GM20431 (cell line): ENCODE results near the gene HSD17B4.
"Not testable (repeated sequence)": the region's sequence is repeated elsewhere in the genome, so short reads cannot be mapped to it uniquely, and the experiment has no call there.

Source experiments
- in situ Hi-C: fragments of 300-500 bp; cut with MseI, MboI; formaldehyde crosslinking; loops from one replicate; pipeline ENCODE4 v1.15.0; 2020; ENCODE audit warnings: low sequenced_read_pairs; ENCODE audit not compliant: unreplicated experiment

HSD17B4 gene

DNA sequence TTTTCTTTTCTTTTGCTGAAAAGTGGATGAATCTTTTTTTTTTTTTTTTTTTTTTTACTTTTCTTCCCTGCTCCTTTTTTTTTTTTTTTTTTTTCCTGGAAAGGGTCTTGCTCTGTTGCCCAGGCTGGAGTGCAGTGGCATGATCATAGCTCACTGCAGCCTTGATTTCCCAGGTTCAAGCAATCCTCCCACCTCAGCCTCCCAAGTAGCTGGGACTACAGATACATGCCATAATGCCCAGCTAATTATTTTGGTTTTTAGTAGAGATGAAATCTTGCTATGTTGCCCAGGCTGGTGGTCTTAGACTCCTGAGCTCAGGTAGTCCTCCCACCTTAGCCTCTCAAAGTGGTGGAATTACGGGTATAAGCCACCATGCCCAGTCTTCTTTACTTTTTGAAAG, 20.9 kb downstream of the HSD17B4 start:
- in situ Hi-C loops = no loop called here

DNA sequence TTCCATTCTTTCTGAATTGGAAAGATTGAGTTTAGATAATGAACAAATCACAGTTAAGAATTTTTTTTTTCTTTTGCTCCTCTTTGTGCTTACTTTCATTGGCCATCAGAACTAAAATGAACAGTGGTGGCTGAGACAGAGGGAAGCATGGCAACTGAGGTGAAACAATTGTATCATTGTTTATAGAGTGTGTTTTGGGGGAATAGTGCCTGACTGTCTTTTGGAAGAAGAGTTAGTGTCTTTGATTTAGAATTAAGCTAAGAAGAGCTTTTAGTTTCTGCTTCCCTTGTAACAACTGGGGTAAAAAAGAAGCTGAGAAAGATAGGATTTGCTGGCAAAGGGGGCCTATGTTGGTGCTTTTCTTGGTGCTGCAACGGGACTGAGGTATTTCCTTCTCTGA, 24.0 kb downstream of the HSD17B4 start:
- in situ Hi-C loops = no loop called here

DNA sequence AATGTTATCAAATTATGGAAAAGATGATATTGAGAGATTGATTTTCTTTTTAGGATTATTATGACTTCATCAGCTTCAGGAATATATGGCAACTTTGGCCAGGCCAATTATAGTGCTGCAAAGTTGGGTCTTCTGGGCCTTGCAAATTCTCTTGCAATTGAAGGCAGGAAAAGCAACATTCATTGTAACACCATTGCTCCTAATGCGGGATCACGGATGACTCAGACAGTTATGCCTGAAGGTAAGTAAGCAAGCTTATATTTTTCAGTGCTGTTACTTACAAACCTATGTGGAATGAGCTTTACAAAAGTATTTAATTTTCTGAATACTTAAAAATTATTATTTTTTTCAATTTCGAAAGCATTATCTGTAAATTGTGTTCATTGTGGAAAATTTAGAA, 26.5 kb downstream of the HSD17B4 start:
- in situ Hi-C loops = no loop called here

DNA sequence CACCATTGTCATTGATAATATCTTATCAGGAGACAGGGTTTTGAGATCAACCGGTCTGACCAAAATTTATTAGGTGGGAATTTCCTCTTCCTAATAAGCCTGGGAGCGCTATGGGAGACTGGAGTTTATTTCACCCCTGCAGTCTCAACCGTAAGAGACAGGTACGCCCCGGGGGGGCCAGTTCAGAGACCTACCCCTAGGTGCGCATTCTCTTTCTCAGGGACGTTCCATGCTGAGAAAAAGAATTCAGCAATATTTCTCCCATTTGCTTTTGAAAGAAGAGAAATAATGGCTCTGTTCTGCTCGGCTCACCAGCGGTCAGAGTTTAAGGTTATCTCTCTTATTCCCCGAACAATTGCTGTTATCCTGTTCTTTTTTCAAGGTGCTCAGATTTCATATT, 28.3 kb downstream of the HSD17B4 start:
- in situ Hi-C loops = not testable (repeated sequence)

DNA sequence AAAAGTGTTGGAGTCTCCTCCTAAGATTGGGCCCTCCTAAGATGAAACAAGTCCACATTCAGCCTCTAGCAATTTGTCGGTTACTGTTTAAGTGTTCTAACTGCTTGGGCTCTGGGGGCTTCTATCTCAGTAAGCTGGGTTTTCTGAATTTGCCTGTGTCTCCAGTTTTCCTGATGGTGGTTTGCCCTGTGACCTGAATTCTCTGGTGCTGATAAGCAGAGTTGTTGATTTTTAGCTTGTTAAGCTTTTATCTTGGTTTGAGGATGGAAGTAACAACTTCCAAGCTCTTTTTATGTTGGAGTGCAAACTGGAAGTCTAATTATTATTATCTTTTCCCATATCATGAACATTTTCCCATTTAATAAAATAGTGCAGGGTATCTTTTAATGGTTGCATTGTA, 30.9 kb downstream of the HSD17B4 start:
- in situ Hi-C loops = no loop called here

DNA sequence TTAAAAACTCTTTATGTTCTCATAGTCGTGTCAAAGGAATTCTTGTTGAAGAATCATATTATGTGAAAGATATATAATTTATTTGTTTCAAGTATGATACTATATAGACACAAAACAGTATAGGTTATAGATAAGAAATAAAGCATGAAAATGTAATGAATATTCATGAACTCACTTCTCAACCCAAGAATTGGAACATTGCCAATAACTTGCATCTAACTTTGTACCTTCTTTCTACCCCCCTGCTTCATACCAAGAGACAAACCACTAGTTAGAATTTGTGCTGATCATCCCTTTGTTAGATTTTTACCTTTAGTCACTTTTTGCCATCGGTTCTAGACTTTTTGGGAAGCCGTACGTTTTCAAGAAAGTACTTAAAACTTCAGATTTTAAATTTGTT, 32.6 kb downstream of the HSD17B4 start:
- in situ Hi-C loops = no loop called here

DNA sequence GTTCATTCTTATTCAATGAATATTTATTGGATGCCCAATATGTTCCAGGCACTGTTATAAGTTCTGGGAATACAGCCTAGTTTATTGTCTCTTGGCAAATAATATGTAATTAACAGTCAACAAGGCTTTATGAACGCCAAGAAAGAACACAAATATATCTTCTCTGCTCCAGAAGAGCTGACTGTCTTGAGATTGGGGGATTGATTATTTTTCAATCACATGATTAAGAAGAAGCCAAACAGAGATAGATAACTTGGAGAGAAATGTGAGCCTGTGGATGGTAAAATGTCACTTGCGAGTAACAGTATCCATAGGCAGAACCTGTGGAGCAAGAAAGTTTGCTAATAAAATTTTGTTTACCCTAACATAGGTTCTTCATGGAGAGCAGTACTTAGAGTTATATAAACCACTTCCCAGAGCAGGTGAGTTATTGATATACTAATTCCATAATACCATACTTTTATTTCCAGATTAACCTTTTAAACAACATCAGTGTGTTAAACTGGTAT, 49.4 kb downstream of the HSD17B4 start:
- in situ Hi-C loops = no loop called here

DNA sequence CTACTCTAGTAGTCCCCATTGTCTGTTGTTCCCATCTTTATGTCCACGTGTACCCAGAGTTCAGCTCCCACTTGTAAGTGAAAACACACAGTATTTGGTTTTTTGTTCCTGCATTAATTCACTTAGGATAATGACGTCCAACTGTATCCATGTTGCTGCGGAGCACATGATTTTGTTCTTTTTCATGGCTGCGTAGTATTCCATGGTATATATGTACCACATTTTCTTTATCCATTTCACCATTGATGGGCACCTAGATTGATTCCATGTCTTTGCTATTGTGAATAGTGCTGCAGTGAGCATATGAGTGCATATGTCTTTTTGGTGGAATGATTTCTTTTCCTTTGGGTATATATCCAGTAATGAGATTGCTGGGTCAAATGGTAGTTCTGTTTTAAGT, 51.6 kb downstream of the HSD17B4 start:
- in situ Hi-C loops = not testable (repeated sequence)

DNA sequence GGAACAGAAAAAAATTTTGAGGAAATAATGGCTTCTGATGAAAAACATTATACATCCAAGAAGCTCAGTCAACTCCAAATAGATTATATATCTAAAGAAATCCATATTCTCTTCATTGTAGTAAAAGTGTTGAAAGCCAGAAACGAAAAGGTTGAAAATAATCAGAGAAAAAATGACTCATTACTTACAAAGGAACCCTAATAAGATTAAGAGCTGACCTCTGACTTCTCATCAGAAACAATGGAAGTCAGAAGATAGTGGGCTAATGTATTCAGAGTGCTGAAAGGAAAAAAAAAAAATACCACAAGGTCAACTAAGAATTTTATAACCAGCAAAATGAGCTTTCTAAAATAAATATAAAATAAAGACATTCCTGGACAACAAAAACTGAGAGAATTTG, 60.0 kb downstream of the HSD17B4 start:
- in situ Hi-C loops = no loop called here

DNA sequence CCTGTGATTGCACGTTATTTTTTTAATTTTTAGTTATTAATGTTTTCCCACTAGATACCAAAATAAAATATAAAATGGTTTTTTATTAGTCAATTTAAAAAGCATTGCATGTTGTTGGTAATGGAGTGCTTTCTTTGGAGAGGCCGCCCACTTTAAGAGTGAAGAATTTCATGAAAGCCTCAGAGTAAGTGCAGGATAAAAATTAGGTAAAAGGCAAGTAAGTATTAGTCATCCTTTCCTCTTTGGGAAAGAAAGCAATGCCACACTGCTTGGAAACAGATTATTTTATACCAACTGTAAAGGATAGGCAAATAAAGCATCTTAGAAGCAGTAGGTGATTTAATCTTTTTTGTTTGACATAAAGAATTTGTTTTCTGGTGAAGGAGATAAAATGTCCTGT, 62.9 kb downstream of the HSD17B4 start:
- in situ Hi-C loops = no loop called here

DNA sequence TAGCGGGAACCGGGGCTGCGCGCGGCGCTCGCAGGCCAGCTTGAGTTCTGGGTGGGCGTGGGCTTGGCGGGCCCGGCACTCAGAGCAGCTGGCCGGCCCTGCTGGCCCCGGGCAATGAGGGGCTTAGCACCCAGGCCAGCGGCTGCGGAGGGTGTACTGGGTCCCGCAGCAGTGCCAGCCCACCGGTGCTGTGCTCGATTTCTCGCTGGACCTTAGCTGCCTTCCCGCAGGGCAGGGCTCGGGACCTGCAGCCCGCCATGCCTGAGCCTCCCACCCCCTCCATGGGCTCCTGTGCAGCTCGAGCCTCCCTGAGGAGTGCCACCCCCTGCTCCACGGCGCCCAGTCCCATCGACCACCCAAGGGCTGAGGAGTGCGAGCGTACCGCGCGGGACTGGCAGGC, 64.8 kb downstream of the HSD17B4 start:
- in situ Hi-C loops = not testable (repeated sequence)

DNA sequence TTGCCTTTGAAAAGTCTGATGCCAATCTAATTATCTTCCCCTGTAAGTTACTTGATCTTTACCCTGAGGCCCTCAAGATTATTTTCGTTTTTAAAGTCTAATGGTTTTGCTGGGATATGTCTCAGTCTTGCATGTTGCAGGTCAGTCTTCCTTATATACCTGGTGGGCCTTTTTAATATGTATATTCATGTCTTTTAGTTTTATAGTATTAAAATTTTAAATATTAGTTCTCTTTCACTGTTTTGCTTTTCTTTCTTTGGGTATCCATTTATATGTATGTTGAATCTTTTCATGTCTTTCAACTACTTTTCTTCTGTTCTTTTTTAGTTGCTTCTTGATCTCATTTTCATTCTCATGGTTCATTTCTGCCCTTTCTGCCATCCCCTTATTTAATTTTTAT, 68.9 kb downstream of the HSD17B4 start:
- in situ Hi-C loops = no loop called here

DNA sequence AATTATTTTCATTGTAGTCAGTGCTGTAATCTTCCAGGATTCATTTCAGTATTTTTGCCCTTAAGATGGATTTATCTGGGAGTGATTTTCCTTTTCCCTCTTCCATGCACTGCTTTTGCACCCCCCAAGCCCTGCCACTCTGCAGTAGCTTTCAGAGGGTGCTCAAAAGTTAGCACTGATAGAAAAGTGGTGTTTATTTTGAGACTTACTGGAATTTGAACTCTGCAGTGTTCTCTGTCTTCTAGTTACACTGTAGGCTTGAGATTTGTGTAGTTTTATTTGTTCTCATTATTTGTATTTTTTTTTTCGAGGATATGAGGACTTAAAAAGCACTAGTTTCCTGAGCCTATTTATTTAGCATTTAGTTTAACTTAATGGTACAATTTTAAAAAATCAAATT, 70.5 kb downstream of the HSD17B4 start:
- in situ Hi-C loops = no loop called here

DNA sequence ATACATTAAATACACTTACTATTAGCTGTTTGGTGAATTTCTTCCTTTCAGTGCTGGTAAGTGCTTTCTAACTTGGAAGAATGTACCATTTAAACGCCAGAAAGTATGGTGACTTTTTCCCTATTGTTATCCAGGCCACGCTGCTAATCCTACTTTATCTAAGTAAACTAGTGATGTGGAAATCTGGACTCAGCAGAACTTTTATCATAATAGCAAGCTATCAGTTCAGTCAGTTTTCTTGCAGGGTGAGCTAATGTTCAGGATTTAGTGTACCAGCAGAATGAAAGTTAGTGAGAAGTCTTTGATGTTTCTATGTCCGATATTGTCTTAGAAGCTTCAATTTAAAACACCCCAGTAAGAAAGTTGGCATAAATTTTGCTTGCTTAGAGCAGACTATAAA, 72.2 kb downstream of the HSD17B4 start:
- in situ Hi-C loops = no loop called here

DNA sequence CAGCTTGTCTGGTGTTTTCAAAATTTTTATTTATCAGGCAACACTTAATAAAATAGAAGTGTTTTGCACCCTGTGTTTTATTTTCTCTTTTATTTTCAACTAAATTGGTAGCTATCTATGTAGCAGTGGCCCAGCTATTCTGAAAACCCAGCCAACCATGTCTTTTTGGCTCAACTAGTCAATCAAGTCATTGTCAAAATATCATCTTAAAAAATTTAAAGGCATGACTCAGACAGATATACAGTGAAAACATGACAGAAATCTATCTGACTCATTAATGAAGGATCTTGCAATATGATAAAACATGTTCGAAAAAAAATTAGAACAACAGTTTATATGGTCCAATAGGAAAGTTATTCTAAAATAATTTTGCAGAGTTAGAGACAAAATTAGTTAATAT, 75.1 kb downstream of the HSD17B4 start:
- in situ Hi-C loops = no loop called here

DNA sequence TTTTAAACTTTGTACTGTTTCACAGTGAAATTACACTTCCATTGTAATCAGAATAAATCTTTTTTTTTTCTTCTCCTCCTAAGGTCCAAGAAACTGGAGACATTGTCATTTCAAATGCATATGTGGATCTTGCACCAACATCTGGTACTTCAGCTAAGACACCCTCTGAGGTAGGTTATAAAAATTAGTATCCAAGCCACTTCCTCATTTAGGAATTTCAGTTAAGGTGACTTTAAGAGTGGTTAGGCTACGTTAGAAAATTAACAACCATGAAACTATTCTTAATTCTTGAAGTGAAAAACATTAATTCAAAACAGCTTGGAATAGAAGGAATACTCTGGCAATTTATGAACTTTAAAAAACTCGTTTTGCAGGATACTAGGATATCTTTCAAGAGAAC, 77.5 kb downstream of the HSD17B4 start:
- in situ Hi-C loops = no loop called here

DNA sequence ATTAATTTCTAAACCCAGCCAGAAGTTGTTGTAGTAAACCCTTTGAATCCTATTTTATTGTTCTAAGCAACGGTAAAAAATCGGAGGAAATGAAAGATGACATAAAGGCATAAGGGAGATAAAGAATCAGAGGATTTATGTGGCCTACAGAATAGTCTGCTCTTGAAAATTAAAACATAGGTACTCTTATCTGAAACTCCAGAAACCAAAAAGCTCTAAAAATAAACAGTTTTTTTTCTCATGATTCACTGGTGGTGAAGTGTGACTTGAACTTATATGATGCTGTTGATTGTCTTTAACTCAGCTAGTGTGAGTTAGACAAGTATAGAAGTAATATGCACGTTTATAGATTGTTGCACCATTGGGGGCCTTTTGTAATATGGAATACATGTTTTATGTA, 80.3 kb downstream of the HSD17B4 start:
- in situ Hi-C loops = no loop called here

DNA sequence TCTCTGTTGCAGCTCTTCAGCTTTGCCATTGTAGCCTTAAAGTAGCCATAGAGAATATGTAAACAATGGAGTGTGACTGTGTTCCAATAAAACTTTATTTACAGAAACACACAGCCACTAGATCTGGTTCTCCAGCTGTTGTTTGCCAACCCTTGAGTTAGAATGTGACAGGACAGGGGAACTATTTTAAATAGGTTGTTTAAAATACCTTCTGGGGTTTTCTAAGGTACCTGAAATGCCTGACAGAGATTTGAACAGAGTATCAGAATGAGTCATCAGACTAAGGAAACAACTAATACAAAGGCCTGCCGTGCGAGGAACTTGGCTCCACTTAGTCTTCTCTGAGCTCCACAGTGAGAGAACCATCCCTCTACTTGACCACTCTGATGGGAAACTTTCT, 85.4 kb downstream of the HSD17B4 start:
- in situ Hi-C loops = no loop called here

DNA sequence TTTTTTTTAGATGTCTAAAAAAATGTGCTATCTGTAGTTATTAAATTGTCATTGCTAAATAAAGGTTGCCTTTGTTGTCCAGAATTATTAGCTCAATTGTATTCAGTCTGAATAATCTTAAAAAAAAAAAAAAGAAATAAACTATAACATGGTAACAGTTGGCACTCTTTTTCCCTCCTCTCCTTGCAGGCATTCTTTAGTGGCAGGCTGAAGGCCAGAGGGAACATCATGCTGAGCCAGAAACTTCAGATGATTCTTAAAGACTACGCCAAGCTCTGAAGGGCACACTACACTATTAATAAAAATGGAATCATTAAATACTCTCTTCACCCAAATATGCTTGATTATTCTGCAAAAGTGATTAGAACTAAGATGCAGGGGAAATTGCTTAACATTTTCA, 89.4 kb downstream of the HSD17B4 start:
- in situ Hi-C loops = no loop called here

DNA sequence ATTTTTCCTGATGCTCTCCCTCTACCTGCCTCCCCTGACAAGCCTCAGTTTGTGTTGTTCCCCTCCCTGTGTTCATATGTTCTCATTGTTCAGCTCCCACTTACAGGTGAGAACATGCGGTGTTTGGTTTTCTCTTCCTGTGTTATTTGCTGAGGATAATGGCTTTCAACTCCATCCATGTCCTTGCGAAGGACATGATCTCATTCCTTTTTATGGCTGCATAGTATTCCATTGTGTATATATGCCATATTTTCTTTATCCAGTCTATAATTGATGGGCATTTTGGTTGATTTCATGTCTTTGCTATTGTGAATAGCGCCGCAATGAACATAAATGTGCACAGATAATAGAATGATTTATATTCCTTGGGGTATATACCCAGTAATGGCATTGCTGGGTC, 99.5 kb downstream of the HSD17B4 start:
- in situ Hi-C loops = no loop called here

DNA sequence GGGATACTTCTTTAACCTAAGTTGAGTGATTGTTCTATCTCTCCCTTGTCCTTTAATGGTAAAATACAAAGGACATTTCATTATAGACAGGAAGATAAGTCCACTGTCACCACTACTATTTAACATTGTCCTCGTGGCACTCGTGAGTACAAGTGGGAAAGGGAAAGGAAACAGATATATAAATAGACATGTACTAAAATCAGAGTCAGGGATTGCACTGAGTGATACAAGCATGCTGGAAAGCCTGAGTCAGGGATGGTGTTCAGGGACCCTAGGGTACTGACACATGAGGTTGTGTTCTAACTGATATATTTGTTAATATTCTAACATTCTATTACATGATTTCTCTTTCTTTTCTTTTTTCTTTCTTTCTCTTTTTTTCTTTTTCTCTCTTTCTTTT, 102.3 kb downstream of the HSD17B4 start:
- in situ Hi-C loops = no loop called here

DNA sequence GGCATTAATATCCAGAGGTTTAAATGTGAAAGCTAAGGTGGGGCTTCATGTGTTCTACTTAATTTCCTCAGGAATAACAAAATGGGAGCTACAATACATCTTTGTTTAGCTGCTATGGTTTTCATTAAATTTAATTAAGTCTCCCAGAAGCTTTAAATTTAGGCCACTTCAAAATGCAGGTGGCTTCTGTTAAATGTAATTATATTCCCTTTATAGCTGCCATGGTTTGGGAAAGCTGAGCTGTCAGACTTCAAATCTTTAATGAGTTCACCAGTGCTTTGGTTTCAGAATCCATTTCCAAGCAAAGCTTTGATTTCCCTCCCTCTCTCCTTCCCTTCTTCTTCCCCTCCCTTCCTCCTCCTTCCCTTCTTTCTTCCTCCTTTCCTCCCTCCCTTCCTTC, 118.6 kb downstream of the HSD17B4 start:
- in situ Hi-C loops = no loop called here

DNA sequence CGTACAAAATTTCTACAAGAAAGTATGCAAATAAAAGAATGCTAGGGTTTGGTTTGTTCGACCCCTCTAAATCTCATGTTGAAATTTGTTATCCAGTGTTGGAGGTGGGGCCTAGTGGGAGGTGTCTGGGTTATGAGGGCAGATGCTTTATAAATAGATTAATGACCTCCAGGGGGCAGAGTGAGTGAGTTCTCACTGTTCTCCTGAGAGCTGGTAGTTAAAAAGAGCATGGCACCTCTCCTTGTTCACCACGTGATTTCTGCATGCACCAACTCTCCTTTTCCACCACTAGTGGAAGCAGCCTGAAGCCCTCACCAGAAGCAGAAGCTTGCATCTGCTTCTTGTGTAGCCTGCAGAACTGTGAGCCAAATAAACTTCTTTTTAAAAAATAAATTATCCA, 126.6 kb downstream of the HSD17B4 start:
- in situ Hi-C loops = no loop called here
